UCSD-AML1 (cell line): ENCODE data around the gene EPHA4.

Experiments
- DNase-seq: peaks from one replicate; lab custom pipeline; 2025; ENCODE audit not compliant: unreplicated experiment; lab: John Stamatoyannopoulos, UW

EPHA4 gene

DNA sequence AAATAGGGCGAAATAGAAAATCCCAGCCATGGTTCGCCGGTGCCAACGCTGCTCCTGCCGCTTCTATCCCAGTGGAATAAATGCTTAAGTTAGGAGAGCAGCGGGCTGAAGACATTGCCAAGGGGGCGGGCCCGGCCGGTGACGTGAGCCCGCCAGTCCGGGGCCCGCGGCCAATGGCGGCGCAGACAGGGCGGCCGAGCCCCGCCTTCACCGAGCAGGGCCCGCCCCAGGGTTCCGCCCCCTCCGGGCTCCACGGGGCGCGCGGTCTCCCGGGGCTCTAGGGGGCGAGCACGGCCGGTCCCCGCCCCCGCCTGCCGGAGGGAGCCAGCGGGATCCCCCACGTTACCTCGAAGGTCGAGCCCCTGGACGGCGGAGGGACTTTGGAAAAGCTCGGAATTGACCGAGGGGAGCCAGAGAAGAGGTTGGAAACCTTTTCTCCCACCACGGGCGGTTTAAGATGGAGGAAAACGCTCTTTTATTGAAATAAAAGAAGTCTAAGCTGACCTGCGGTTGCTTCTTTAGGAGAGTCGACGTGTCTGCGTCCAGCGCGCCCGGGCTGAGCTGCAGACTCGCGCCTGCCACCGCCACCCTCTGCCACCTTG lies at the start of gene EPHA4:
Gene EPHA4, minus strand, starts transcription at position 86 of the 602 bp plus-strand sequence. Its CDS starts 56 bp downstream, at position 30.
- DNase-seq, result peak; percentile 92

DNA sequence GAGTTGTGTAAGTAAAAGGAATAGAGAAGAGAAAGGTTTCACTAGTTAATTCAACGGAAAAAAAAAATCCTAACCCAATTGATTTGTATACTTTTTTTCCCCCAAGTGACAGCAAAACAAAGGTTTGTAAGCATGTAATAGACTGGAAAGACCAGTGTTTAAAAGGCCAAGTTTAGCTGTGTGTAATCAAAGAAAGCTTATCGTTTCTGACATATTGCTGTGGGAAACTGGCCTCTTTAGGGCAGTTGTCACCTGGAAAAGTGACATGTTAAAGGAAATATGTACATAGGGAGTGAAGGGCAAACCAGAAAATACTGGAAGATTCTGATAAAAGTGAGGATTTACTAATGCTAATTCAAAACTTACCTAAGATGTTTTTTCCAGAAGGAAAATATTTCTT lies 45.9 kb upstream of the EPHA4 start:
- no peak for DNase-seq

DNA sequence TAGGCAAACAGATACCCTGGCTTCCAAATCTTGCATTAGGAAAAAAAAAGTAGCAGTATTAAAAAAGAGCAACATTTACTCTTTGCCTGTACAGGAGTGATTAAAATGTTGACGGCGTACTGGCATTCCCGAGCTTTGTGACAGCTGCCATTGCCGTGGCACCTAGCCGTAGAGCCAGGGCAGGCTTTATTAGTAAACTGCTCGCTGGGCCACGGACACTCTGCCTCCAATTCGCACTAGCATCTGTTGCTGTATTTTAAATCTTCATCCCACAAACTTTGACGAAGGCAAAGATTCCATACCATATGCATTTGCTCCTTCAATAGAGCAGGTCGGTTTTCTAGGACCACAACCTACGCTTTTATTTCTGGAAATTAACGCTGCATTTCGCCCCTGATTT lies 44.5 kb upstream of the EPHA4 start:
- DNase-seq, result no peak

DNA sequence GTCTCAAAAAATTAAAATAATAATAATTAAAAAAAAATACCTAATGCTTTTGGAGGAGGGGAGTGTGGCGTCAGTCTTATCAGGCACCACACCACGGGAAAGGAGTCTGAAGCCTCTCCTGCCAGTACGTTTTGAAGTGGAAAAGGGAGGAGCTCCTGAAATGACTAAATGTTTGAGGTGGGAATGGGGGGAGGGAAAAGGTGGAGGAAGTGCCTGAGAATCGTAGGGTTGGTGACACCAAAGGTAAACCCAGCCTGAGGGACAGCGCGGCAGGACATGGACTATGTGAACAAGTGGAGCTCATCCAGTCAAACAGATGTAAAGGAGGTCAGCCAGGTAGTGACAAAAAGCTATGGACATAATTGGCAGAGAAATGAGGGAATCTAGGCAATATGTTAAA lies 42.2 kb upstream of the EPHA4 start:
- DNase-seq, result no peak

DNA sequence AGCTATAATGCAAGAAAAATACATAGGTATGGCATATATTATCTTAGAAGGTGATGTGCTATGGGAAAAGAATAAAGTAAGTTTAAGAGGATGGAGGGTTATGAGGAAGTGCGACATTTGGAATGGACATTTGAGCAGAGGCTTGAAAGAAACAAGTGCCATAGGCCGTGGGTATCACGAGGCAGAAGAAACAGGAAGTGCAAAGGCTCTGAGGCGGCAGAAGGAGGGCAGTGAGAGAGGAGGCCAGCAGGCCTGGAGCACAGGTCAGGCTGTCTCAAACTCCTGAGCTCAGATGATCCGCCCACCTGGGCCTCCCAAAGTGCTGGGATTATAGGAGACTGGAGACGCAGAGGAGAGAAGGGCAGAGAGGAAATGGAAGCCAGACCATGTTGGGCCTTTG lies 40.7 kb upstream of the EPHA4 start:
- no peak for DNase-seq

DNA sequence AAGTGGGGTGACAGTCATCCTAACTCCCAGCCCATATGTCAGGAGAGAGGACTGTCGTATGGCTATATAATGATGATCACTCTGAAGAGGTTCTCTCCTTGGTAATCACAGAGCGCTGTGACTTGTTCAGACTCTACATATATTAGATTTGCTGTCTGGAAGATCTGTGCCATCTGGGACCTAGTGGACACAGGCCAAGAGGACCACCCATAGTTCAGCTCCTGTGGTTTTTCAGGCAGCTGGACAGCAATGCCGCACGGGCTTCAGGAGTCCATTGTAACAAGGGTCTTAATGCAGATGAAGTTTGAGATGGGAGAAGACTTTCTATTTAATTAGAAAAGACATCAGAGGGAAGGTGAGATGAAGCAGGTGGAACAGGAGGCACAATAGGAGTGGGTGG lies 40.1 kb upstream of the EPHA4 start:
- DNase-seq, result no peak

DNA sequence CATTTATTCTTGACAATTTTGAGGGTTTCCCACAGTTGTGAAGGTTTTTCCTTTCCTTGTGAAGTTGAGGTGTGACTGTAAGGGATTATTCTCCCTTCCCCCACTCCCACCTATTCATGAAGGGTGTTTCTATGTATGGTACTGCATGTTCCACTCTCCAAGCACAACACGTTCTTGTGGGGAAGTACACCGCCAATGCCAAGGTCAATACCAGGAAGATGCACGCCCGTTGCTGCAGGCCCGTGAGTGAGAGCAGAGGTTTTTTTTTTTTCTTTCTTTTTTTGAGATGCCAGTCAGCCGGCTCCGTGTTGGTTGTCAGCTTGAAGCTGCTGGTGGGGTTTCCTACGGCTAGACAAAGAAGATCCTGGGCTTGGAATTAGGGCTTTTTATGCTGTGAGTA lies 38.6 kb upstream of the EPHA4 start:
- DNase-seq, result no peak

DNA sequence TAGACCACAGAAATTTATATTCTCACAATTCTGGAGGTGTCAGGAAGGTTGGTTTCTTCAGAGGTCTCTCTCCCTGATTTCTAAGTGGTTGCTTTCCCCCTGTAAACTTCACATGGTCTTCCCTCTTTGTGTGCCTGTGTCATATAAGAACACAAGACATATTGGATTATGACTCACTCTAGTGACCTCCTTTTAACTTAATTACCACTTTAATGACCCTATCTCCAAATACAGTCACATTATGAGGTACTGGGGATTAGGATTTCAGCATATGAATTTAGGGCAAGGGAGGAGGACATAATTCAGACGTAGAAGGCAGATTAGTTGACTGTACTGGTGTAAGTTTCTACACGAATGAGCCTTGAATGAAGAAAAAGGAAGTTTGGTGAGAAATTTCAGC lies 38.2 kb upstream of the EPHA4 start:
- DNase-seq, result no peak

DNA sequence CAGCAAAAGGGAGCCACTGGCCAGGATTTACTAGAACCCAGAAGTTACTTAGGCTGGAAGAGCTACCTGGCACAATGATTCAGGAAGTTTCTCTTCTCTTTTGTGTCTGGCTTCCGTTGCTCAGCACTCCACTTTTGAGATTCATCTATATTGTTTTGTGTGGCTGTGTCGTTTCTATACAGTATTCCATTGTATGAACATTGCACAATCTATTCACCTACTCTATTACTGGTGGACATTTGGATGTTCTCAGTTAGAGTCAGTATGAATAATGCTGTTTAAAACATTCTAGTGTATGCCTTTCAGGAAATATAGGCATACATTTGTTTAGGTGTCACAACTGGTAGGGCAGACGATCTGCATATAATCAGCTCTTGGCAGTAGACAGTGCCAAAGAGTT lies 36.3 kb upstream of the EPHA4 start:
- DNase-seq, result no peak

DNA sequence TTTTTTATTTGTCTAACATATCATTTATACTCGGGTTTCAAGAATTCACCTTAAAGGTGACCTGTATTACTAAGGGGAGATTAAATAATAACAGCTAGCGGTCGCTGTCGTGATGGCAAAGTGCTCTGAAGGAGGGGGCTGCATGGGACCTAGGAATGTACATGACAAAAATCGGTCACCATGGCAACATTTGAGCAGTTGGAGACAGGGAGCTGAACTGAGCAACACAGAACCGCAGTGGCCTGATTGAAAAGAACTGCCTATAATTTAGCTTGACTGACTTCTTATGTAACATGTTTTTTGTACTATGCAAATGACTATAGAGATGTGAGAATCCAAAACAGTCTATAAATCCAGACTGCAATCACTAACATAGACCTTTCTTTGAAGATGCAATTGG lies 34.3 kb upstream of the EPHA4 start:
- DNase-seq, result no peak

DNA sequence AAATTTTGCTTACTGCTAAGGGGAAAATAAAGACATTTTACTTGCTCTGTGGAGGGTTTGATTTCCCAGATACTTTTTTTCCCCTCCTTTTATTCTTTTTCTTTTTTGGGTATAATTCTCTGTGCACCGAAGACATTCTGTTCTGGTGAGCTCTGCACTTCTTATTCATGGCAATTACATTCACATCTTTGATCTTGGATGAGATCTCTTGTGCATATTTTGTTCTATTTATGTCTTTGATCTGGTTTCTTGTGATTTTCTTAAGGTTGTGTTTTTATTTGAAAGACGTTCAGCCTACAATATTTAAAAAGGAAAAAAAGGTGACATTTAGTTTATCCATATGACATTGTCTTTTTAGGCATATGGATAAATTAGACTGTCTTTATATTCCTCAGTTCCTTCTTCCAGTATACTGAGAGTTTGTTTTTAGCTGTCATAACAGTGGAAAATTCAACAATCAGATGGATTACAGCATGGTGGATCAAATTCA lies 33.7 kb upstream of the EPHA4 start:
- DNase-seq, result no peak

DNA sequence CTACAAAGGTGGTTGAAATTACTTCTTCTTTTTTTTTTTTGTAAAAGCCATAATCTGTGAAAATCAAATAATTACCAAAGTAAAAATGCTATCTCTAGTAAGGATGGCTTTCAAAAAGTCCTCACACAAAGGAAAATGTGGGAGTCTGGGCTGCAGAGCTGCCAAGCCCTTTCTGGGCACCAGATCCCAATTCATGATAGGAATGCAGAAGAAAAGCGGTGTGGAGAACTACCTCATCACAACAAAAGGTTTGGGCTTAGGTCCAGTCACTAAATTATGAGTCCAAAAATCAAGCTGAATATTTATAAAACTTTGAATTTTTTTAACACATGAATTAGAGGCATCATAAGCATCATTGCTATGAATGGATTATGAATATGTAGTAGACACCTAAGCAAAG lies 30.8 kb upstream of the EPHA4 start:
- DNase-seq, result no peak

DNA sequence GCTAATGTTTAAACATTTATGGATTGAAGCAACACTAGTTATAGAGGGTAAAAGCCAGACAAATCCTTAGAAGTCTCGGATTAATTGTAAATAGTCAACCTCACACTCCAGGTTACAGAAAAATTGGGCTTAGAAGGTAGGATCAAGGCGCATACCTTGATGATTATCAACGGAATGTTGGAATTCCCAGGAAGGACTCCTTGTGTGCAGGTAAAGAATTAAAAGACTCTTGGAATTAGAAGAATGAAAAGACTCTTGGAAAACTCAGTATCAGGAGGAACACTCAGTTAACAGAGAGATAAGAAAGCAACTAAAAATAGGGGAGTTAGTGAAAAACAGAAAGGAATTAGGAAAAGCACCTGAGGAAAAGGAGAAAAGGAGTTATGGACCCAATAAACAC lies 29.3 kb upstream of the EPHA4 start:
- no peak for DNase-seq

DNA sequence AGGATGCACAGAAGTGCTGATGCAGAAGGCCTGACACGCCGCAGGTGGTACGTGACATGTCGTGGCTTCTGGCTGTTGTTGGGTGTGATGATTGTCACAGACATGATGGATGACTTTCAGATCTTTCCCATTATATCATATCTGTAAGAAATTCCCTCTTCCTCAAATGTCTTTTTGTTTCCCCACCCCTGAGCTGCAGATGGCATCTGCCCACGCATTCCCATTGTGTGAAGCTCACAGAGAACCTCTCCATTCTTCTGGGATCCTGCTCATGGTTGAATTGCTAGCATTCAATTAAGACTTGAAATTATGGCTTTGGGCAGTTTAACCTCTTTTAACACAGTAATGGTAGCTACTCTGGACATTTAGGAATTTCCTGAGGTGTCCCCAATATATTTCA lies 28.3 kb upstream of the EPHA4 start:
- DNase-seq, result no peak

DNA sequence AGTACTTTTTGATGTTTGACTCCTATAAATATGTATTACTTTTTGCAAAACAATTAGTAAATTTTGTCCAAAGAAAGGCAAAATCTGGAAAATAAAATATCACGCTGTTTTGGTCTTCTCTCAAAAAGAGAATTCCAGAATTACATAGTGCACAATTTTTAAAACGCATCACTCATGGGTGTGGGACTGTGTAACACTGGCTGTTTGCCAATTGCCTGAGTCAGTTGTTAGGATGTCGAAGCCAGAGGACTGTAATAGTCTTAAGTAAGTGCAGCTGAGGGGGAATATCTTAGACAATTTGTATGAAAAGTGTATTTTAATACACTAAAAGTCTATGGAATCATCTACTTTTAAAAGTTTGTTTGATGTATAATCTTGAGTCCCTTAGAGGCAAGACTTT lies 24.1 kb upstream of the EPHA4 start:
- no peak for DNase-seq

DNA sequence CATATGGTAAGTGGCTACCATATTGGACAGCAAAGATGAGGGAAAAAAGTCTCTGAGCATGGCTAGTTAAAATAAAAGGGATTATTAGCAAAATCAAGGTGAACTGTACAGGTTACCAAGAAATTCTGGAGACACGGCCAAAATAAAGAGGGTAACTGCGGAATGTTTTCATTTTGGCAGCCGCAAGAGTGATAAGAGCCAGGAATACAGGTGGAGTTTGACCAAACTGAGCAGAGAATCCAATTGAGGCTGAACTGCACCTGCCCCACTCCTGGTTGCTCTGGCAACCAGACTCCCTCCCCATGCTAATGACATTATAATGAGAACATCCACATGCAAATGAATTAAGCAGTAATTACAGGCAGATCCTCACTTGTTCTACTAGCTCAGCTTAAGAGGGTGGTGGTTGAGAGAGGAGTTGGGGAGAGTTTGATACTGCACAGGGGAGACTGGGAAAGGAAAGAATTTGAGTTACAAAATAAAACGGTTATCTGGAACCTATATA lies 18.8 kb upstream of the EPHA4 start:
- no peak for DNase-seq

DNA sequence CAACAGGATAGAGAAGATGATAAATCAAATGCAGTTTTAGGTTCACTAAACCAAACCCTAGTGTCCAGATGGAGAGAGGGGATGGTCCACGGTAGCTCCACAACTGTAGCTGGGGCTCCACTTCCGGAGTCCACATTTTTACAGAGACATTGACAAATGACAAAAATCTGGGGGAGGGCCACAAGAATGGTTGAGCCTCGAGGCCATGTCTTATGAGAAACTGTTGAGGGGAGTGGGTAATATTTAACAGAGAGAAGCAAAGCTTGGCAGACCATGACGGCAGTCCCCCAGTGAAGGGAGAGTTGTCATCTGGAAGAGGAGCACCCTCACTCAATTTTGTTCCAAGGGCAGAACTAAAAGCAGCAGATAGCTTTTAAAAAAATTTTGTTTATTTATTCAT lies 17.6 kb upstream of the EPHA4 start:
- DNase-seq, result no peak

DNA sequence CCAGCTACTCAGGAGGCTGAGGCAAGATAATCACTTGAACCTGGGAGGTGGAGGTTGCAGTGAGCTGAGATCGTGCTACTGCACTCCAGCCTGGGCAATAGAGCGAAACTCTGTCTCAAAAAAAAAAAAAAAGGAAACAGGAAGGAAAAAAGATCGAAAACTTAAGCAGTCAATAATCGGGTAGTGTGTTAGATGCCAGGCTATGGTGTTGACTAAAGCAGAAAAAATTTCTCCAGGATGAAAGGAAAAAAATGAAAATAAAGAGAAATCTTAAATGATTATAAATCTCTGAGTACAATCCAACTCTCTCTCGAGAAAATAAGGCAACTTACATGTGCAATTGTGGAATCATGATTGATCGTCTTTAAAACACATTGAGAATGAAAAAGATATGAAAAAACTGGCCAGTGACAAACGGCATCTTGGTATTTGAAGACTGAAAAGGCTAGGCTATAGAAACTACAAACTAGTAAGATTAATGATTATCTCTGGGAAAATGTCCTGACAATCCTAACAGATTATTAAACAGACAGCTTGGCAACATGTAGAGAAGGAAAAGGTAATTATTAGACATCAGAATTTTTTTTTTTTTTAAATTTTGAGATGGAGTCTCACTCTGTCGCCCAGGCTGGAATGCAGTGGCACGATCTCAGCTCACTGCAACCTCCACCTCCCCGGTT lies 16.3 kb upstream of the EPHA4 start:
- DNase-seq, result no peak

DNA sequence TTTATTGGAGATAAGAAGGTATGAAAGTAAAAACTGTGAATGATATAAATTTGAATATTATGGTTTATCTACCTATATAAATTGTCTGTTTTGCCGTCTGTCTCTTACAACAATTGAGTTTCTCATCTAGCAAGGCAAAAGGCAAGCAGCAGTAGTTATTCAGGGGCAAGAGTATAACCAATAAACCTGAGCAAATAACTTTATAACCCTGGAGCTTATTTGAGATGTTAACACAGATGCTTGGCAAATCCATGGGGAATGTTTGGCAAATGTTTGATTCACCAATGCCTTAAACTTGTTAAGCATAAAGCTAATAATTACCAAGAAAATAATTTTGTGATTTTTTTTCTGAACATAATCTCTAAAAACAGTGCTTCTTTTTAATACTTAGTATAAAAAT lies 9.9 kb upstream of the EPHA4 start:
- DNase-seq, result no peak

DNA sequence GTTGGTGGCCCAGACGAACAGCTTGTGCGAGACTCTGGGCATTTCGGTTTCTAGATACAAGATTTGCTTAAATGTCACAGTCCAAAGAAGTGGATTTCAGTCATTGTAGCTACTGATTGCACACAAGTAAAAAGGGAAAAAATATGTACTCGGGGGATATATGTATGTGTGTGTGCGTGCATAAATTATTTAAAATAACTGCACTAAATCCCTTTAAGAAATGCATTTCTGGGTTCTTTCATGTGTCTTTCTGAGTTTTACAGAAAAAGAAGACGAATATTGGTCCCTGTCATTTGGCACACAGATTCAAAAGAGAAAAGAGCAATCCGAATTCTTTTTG lies 2.1 kb upstream of the EPHA4 start:
- no peak for DNase-seq

DNA sequence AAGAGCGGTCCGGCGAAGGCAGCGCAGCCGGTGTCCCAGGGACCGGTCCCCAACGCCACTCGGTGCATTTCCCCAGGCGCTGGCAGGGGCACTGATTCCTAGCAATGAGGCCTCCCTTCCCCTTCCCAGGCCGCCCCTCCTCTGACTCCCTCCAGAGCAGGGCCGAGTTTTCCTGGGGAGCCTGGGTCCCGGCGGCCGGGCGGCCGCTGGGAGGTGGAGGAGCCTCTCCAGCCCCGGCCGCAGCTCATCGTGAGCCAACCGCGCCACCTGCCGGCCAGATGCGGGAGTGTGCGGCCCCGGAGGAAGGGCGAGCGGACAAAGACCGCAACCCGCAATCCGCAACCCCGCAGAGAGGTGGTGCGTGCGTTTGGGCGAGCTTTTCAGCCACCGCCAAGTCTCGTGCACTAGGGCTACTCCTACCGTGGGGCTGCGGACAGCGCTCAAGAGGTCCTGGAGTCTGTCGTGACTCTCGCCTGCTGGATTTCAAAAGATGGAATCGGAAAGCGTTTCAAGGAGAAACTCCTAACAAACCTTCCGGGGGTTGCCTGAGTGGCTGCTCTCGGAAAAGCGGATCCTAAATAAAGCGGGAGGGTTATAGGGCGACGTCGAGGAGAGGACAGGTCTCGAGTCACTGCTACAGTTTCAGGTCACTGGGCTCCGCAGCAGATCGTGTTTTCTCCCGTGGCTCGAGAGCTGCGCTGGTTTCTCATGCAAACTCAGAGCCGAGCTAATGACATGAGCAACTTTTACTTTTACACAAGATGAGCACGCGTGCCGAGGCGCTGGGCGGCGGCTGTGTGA lies 1.5 kb upstream of the EPHA4 start:
- peak; percentile 87 for DNase-seq

DNA sequence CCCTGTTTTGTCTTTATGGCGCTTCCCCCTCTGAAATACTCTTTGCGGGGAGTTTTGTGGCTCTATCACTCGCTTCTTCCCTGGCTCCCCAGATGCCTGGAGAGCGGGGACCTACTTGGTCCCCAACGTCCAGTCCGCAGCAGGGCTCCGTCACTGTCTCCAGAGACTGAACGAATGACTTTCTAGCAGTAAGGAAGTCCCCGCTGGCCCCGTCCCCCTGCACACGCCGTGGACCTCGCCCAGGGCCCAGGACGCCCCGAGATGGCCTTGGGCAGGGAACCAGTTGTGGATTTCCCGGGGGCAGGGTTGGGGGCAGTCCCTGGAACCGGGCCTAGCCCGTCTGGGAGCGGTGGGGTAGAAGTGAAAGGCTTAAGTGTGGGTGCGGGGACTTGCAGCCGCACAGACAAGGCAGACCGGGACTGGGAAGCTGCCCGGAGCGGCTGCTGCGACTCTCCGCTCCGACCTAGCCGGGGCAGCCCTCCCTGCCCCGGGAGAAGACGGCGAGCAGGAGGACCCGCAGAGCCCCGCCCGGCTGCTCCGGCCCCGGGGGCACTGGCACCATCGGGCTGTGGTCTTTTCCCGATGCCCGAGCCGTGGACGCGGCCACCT lies 821 bp upstream of the EPHA4 start:
- DNase-seq, result peak; percentile 66
